CD4-positive, alpha-beta memory T cell (primary cell): ENCODE measurements around the gene OPCML. TPM values are rescaled to one million over a fixed set of nuclear protein-coding genes. Genes with fewer than 3 reads are reported as not detected.
A peak's percentile ranks its signal among the peaks of the same experiment; 100 is the strongest.
"Not testable (repeated sequence)": the region's sequence is repeated elsewhere in the genome, so short reads cannot be mapped to it uniquely, and the experiment has no call there.

Experiments used
- CTCF ChIA-PET: fragments of 350-600 bp; sonication (Branson Sonifier 250); formaldehyde crosslinking; loops from one replicate; lab custom pipeline; 2021; ENCODE audit warnings: inconsistent platforms; ENCODE audit not compliant: partially characterized antibody; lab: Charles Lee
- POLR2A ChIA-PET: fragments of 350-600 bp; sonication (Branson Sonifier 250); formaldehyde crosslinking; loops from one replicate; lab custom pipeline; 2021; ENCODE audit not compliant: partially characterized antibody; lab: Charles Lee
- DNase-seq, 5 donors: peaks; one replicate each; pipeline versions ENCODE4 v3.0.0 to v3.0.0-alpha.2; 2020 to 2022; ENCODE audit warnings: mixed read lengths in 1 of 5
- H3K27ac ChIP-seq: one replicate; pipeline ENCODE4 v1.7.0; 2013; ENCODE audit warnings: low read depth, low read length
- H3K27me3 ChIP-seq: 2 replicates; pipeline ENCODE4 v1.7.0; 2013; ENCODE audit warnings: mild to moderate bottlenecking, low read length, moderate library complexity; ENCODE audit not compliant: insufficient read depth
- H3K36me3 ChIP-seq: 2 replicates; pipeline ENCODE4 v1.7.0; 2013; ENCODE audit warnings: mild to moderate bottlenecking, low read length, moderate library complexity; ENCODE audit not compliant: insufficient read depth
- H3K4me1 ChIP-seq: 2 replicates; pipeline ENCODE4 v1.7.0; 2013; ENCODE audit warnings: mild to moderate bottlenecking, low read length, moderate library complexity; ENCODE audit not compliant: insufficient read depth
- H3K4me3 ChIP-seq, 2 donors: one replicate each; pipeline ENCODE4 v1.7.0; 2013; ENCODE audit warnings: low read length in 2 of 2, mild to moderate bottlenecking in 1 of 2
- H3K9me3 ChIP-seq, 2 donors: one replicate each; pipeline ENCODE4 v1.7.0; 2013; ENCODE audit warnings: low read length in 2 of 2, control low read depth in 1 of 2; ENCODE audit not compliant: control insufficient read depth in 1 of 2
- H3K27ac Mint-ChIP-seq, 7 donors: one replicate each; pipeline ENCODE4 v1.8.0; 2020 to 2021; ENCODE audit warnings: mixed read lengths in 7 of 7, mild to moderate bottlenecking in 6 of 7, inconsistent platforms in 3 of 7, moderate library complexity in 3 of 7
- H3K27me3 Mint-ChIP-seq, 2 donors: one replicate each; pipeline ENCODE4 v1.8.0; 2020 to 2021; ENCODE audit warnings: mixed read lengths in 2 of 2
- H3K36me3 Mint-ChIP-seq, 2 donors: one replicate each; pipeline ENCODE4 v1.8.0; 2020 to 2021; ENCODE audit warnings: mixed read lengths in 2 of 2, inconsistent platforms in 1 of 2, mild to moderate bottlenecking in 1 of 2
- H3K4me1 Mint-ChIP-seq, 4 donors: one replicate each; pipeline ENCODE4 v1.8.0; 2020 to 2021; ENCODE audit warnings: mixed read lengths in 4 of 4, mild to moderate bottlenecking in 1 of 4
- H3K4me3 Mint-ChIP-seq, 8 donors: one replicate each; pipeline ENCODE4 v1.8.0; 2020 to 2021; ENCODE audit warnings: mixed read lengths in 8 of 8, mild to moderate bottlenecking in 7 of 8, moderate library complexity in 6 of 8, inconsistent platforms in 3 of 8
- H3K9me3 Mint-ChIP-seq, 8 donors: one replicate each; pipeline ENCODE4 v1.8.0; 2020 to 2021; ENCODE audit warnings: mixed read lengths in 8 of 8, mild to moderate bottlenecking in 5 of 8, inconsistent platforms in 3 of 8, moderate library complexity in 1 of 8
- intact Hi-C: fragments of 100-400 bp; cut with micrococcal nuclease; formaldehyde crosslinking; loops from one replicate; pipeline ENCODE4 v1.15.1; 2023
- polyA plus RNA-seq, 2 donors: library from polyadenylated mRNA; unstranded; fragments of 300-500 nt; fragmentation: Illumina TruSeq; gene quantifications; one replicate each; pipeline ENCODE4 v1.2.3, GENCODE V29; 2021
- total RNA-seq, 2 experiments: library from RNA; stranded (reverse); gene quantifications; one replicate each; pipeline ENCODE4 v1.2.3, GENCODE V29; 2021

The OPCML gene
- total and polyA plus RNA-seq, 4 experiments from 2014 or later, result not detected

GRCh38 chr11:132396318-132396717 is 1136.0 kb downstream of the OPCML start:
- peaks cover 5 to 23% (median 9%) of the 10 kb centered on the region in 8 donors for H3K9me3 Mint-ChIP-seq

GRCh38 chr11:132395434-132395833 is 1136.9 kb downstream of the OPCML start:
- no peaks in the 10 kb centered on the region for H3K27me3 Mint-ChIP-seq
- H3K4me1 ChIP-seq, result no peaks in the 10 kb centered on the region
- H3K27me3 ChIP-seq, result no peaks in the 10 kb centered on the region
- no peak overlapping the region for H3K4me3 Mint-ChIP-seq
- no peaks in the 10 kb centered on the region for H3K4me1 Mint-ChIP-seq
- no peak overlapping the region for H3K4me3 ChIP-seq
- POLR2A ChIA-PET, result no interaction called here
- no peaks in the 10 kb centered on the region for H3K36me3 Mint-ChIP-seq
- intact Hi-C loops, result no loop called here
- H3K27ac Mint-ChIP-seq, result peak overlapping the region in 1 of 7 donors; percentile 22
- no peak for DNase-seq
- H3K27ac ChIP-seq, result no peak overlapping the region
- H3K9me3 ChIP-seq, result no peaks in the 10 kb centered on the region
- H3K9me3 Mint-ChIP-seq, result peaks cover 5 to 25% (median 13%) of the 10 kb centered on the region in 8 donors
- H3K36me3 ChIP-seq, result no peaks in the 10 kb centered on the region
- CTCF ChIA-PET, result no interaction called here

More at GRCh38 chr11:132396318-132396717, 1136.0 kb downstream of the OPCML start:
- Mint-ChIP-seq H3K4me1 (no peaks in the 10 kb centered on the region), H3K36me3 (no peaks in the 10 kb centered on the region), H3K4me3 (peak overlapping the region in 1 of 8 donors; percentile 10), H3K27ac (no peak overlapping the region), H3K27me3 (no peaks in the 10 kb centered on the region)
- Histone ChIP-seq H3K4me1 (no peaks in the 10 kb centered on the region), H3K36me3 (no peaks in the 10 kb centered on the region), H3K9me3 (no peaks in the 10 kb centered on the region), H3K4me3 (no peak overlapping the region), H3K27me3 (no peaks in the 10 kb centered on the region), H3K27ac (no peak overlapping the region)
- intact Hi-C loops, result no loop called here
- ChIA-PET POLR2A (no interaction called here), CTCF (no interaction called here)
- no peak for DNase-seq

GRCh38 chr11:132379540-132379939 is 1152.8 kb downstream of the OPCML start:
- Mint-ChIP-seq H3K27me3 (peaks cover 0 to 1% of the 10 kb centered on the region in 2 donors), H3K27ac (no peak overlapping the region), H3K36me3 (no peaks in the 10 kb centered on the region), H3K9me3 (peaks cover 0 to 12% (median 4%) of the 10 kb centered on the region in 8 donors), H3K4me3 (no peak overlapping the region), H3K4me1 (no peaks in the 10 kb centered on the region)
- Histone ChIP-seq H3K27me3 (no peaks in the 10 kb centered on the region), H3K4me1 (no peaks in the 10 kb centered on the region), H3K9me3 (no peaks in the 10 kb centered on the region), H3K4me3 (no peak overlapping the region), H3K36me3 (no peaks in the 10 kb centered on the region), H3K27ac (no peak overlapping the region)
- ChIA-PET CTCF (no interaction called here), POLR2A (no interaction called here)
- intact Hi-C loops, result no loop called here
- DNase-seq, result no peak

- no peak overlapping the region for H3K27ac ChIP-seq
- no peaks in the 10 kb centered on the region for H3K36me3 Mint-ChIP-seq
- H3K9me3 Mint-ChIP-seq, result peaks cover 0 to 5% (median under 1%) of the 10 kb centered on the region in 8 donors
- H3K4me3 Mint-ChIP-seq, result no peak overlapping the region
- no peaks in the 10 kb centered on the region for H3K9me3 ChIP-seq
- H3K4me1 Mint-ChIP-seq, result peaks cover 0 to 2% (median 0%) of the 10 kb centered on the region in 4 donors
- H3K36me3 ChIP-seq, result no peaks in the 10 kb centered on the region
- POLR2A ChIA-PET, result no interaction called here
- no peaks in the 10 kb centered on the region for H3K27me3 Mint-ChIP-seq
- intact Hi-C loops, result no loop called here
- no peak overlapping the region for H3K27ac Mint-ChIP-seq
- CTCF ChIA-PET, result no interaction called here
- no peaks in the 10 kb centered on the region for H3K4me1 ChIP-seq
- no peaks in the 10 kb centered on the region for H3K27me3 ChIP-seq
- H3K4me3 ChIP-seq, result no peak overlapping the region
- no peak for DNase-seq
Observed at GRCh38 chr11:132373405-132374143, 1158.7 kb downstream of the OPCML start.

- H3K4me3 Mint-ChIP-seq, H3K9me3 ChIP-seq, H3K4me1 Mint-ChIP-seq, CTCF ChIA-PET, H3K4me3 ChIP-seq, DNase-seq, H3K27me3 Mint-ChIP-seq, intact Hi-C loops, H3K27ac ChIP-seq, H3K27me3 ChIP-seq, H3K36me3 ChIP-seq, H3K4me1 ChIP-seq, H3K9me3 Mint-ChIP-seq, H3K27ac Mint-ChIP-seq, H3K36me3 Mint-ChIP-seq, POLR2A ChIA-PET: not testable (repeated sequence)
Observed at GRCh38 chr11:132370114-132370513, 1162.2 kb downstream of the OPCML start.

GRCh38 chr11:132367293-132367692 is 1165.0 kb downstream of the OPCML start:
- Mint-ChIP-seq H3K27me3 (no peaks in the 10 kb centered on the region), H3K4me1 (peaks cover 0 to 2% (median 0%) of the 10 kb centered on the region in 4 donors), H3K4me3 (no peak overlapping the region), H3K27ac (peak overlapping the region in 1 of 7 donors; percentile 75), H3K36me3 (no peaks in the 10 kb centered on the region), H3K9me3 (peaks cover 3 to 10% (median 5%) of the 10 kb centered on the region in 8 donors)
- DNase-seq, result no peak
- ChIA-PET CTCF (no interaction called here), POLR2A (no interaction called here)
- Histone ChIP-seq H3K27me3 (no peaks in the 10 kb centered on the region), H3K4me1 (no peaks in the 10 kb centered on the region), H3K9me3 (no peaks in the 10 kb centered on the region), H3K36me3 (no peaks in the 10 kb centered on the region), H3K4me3 (no peak overlapping the region), H3K27ac (no peak overlapping the region)
- intact Hi-C loops, result no loop called here

GRCh38 chr11:132365650-132366049 is 1166.7 kb downstream of the OPCML start:
- no peak overlapping the region for H3K4me3 Mint-ChIP-seq
- Histone ChIP-seq H3K4me1 (no peaks in the 10 kb centered on the region), H3K36me3 (no peaks in the 10 kb centered on the region), H3K27ac (no peak overlapping the region), H3K4me3 (no peak overlapping the region), H3K27me3 (no peaks in the 10 kb centered on the region), H3K9me3 (no peaks in the 10 kb centered on the region)
- H3K27ac Mint-ChIP-seq, result no peak overlapping the region
- H3K27me3 Mint-ChIP-seq, result peaks cover 0 to 1% of the 10 kb centered on the region in 2 donors
- H3K36me3 Mint-ChIP-seq, result no peaks in the 10 kb centered on the region
- peaks cover 3 to 10% (median 5%) of the 10 kb centered on the region in 8 donors for H3K9me3 Mint-ChIP-seq
- H3K4me1 Mint-ChIP-seq, result peaks cover 0 to 3% (median under 1%) of the 10 kb centered on the region in 4 donors
- ChIA-PET CTCF (no interaction called here), POLR2A (no interaction called here)
- no peak for DNase-seq
- intact Hi-C loops, result no loop called here
